Measurements from ENCODE around the gene NSMCE1. TPM values are rescaled to one million over a fixed set of nuclear protein-coding genes. Genes with fewer than 3 reads are reported as not detected.
"Not testable (repeated sequence)": the region's sequence is repeated elsewhere in the genome, so short reads cannot be mapped to it uniquely, and the experiment has no call there.

The NSMCE1 gene
- total RNA-seq, 1 donor from 2014 or later, result 45.5 TPM

DNA sequence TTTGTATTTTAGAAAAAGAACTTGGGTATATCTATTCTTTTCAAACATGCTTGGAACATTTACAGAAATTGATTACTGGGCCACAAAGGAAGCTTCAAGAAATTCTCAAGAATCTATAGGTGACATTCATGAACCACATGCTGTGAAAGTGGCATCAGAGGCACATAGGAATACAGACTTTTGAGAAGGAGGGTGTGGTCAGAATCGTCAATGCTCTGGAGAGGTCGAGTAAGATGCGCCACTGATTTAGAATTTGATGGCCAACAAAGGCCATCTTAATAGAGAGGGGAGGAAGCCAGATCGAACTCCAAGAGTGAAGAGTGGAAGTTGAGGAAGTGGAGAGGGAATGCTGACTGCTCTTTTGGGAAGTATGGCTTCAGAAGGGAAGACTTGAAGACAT lies 3.5 kb upstream of the NSMCE1 start:
- no peak for DNase-seq (ENCODE audit: low spot score)

DNA sequence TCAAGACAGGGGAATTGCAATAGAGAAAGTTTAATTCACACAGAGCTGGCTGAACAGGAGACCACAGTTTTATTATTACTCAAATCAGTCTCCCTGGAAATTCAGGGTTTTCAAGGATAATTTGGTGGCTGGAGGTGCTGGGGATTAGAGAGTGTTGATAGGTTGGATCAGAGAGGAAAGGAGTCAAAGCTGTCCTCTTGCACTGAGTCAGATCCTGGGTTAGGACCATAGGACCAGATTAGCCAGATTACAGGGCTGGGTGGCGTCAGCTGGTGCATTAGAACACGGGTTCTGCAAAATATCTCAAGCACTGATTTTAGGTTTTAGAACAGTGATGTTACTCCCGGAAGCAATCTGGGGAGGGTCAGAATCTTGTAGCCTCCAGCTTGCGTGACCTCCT lies 1.8 kb upstream of the NSMCE1 start:
- DNase-seq (ENCODE audit: low spot score), result no peak

DNA sequence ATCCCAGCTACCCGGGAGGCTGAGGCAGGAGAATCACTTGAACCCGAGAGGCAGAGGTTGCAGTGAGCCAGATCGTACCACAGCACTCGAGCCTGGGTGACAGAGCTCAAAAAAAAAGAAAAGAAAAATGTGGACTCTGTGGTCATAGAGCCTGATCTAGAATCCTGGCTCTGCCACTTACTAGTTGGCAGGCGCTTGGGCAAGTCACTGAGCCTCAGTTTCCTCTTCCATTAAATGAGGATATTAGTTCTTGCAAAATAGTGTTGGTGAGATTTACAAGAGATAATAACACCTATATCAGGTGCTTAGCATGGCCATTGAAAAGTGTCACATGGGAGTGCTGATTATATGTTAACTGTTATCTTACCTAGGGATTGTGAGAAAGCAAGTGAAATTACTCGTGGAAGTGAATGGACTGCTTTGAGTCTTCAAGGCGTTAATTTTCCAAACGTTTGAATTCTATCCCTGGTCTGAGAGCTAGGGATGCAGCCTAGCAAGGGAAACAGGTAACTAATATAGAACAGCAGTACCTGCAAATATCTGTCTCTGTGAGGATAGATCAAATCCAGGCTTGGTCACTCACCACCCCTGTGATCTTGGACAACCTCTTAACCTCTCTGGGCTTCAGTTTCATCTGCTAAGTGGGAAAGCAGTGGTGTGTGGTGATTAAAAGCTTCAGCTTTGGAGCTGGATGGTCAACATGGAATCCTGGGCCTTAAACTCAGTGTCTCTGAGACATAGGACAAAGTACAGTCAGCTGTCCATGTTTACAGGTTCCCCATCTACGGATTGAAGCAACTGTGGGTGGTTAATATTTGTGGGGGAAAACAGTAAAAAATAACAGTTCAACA lies 953 bp upstream of the NSMCE1 start:
- no peak for DNase-seq (ENCODE audit: low spot score)

DNA sequence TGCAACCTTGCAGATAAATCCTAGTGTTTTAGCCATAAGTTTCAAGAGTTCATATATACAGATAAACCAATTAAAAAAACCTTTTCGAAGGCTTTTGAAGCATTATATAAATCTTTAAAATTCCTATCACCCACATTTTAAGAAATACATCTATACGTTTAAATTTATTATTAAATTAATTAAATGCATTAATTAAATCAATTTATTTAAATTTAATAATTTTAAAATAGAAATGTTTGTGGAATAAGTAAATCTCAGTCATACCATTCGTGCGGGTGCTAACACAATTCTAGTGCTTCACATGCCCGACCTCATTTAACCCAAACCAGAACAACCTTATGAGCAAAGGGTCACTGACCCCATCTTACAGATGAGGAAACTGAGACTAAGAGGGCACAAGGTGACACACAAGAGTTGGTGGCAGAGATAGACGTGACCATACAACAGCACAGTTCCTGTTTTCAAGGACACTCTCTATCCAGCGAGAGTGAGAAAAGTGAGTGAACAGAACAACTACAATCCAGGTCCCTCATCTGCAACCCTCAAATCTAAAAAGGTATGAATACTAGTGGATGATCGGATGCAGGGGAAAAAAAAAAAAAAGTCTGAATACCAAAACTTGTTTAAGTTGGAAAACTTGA lies 1.4 kb downstream of the NSMCE1 start:
- DNase-seq (ENCODE audit: low spot score), result no peak

DNA sequence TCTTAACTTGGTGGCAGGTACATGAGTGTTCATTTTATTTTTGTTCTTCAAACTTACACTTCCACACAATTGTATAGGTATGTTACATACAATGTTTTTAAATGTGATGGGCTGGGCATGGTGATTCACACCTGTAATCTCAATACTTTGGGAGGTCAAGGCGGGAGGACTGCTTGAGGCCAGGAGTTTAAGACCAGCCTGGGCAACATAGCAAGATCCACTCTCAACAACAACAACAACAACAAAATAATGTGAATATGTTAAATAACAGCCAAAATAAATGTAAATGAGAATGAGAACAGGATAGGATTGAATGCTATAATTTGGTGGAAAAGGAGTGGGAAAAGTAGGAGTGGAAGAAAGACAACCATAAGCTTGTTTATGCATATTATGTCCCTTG lies 2.6 kb downstream of the NSMCE1 start:
- no peak for DNase-seq (ENCODE audit: low spot score)

DNA sequence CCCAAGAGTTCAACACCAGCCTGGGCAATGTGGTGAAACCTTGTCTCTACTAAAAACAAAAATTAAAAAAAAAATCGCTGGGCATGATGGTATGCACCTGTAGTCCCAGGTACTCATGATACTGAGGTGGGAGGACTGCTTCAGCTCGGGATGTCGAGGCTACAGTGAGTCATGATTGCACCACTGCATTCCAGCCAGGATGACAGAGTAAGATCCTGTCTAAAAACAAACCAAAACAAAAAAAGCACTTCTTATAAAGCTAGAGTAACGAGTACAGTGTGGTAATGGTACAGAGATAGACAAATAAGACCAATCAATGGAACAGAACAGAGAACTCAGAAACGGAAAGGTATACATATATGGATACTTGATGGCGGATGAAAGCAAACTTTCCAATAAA lies 4.4 kb downstream of the NSMCE1 start:
- peak; percentile 31 for DNase-seq (ENCODE audit: low spot score)

DNA sequence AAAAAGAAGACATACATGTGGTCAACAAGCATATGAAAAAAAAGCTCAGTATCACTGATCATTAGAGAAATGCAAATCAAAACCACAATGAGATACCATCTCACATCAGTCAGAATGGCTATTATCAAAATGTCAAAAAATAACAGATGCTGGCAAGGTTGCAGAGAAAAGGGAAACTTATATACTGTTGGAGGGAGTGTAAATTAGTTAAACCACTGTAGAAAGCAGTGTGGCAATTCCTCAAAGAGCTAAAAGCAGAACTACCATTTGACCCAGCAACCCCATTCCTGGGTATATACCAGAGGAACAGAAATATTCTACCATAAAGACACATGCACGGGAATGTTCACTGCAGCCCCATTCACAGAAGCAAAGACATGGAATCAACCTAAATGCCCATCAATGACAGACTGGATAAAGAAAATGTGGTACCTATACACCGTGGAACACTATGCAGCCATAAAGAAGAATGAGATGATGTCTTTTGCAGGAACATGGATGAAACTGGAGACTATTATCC lies 5.6 kb downstream of the NSMCE1 start:
- not testable (repeated sequence) for DNase-seq (ENCODE audit: low spot score)

DNA sequence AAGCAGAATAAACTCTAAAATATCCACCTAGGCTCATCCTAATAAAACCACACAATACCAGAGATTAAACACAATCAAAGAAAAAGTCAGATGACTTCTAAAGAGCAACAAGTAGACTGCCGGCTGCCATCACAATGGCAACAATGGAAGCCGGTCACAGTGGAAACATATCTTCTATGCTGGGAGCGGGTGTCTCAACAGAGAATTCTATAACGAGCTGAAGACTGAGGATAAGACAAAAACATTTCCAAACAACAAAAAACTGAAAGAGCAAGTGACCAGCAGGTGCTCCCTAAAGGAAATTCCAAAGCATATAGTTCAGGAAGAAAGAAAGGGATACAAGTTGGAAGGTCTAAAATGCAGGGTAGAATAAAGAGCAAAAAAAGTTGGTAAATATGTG lies 8.9 kb downstream of the NSMCE1 start:
- DNase-seq (ENCODE audit: low spot score), result no peak

DNA sequence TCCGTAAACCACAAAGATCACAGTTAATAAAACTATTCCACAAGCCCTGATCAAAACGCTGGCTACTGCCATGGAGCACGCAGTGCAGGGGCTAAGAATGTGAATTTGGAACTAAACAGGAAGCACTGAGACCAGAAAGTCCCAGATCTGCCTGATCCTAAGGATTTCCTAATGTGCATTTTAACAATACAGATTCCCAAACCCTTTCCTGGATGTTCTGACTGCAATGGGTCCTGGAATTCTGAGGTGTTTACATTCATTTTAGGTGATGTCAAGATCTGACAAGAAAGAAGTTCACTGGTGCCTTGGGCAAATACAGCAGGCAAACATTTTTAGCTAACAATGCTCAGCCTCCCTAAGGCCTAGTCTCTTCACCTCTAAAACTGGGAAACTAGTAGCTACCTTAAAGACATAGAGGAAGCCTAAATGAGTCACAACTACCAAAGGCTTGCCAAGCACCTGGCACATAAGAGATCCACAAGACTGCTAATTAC lies 10.3 kb downstream of the NSMCE1 start:
- DNase-seq (ENCODE audit: low spot score), result no peak

DNA sequence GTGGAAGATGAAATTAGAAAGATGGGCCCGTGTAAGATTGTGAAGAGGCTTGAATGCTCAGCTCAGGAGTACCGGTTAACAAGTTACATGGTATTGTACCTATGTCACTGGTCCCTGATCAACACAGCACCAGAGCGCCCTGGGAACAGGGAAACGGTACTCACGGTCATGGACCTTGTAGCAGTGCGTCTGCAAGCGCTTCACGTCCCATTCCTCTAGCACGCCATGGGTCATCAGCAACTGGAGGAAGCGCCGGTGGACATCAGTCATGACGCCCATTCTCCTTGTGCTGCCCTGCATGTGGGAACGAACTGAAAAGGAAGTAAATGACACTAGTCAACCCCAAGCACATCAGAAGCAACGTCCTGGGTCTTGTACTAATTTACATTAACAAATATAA lies 11.3 kb downstream of the NSMCE1 start:
- DNase-seq (ENCODE audit: low spot score), result no peak

DNA sequence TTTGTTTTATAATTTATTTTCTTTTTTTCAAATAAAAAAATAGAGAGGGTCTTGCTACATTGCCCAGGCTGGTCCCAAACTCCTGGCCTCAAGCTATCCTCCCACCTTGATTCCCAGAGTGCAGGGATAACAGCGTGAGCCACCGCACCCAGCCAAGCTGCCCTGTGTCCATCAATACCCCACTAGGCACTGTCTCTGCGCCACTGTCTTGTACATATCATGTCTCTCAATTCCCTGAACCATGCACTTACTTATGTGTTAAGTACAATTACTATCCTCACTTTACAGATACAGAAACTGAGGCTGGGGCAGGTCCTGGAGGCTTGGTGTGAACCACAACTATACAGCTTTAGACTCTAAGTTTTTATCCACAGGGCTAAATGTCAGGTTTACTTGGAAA lies 11.7 kb downstream of the NSMCE1 start:
- DNase-seq (ENCODE audit: low spot score), result no peak

DNA sequence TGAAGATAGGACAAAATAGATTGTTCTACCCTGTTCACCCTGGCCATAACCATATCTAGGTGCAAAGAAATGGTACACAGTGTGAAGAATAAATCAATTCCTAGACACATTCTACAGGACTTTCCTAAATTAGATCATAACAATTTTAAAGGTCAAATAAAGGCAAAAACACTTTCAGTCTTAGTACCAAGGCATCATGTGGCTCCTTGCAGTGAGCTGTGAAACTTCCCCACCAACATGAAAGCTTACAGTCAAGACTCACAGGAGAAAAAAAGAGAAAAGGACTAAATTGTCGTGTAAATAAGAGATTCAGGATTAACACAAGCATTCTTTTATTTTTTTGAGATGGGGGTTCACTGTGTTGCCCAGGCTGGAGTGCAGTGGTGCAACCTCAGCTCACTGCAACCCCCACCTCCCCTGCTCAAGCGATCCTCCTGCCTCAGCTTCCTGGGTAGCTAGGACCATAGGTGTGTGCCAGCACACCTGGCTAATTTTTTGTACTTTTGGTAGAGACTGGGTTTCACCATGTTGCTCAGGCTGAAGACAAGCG lies 14.2 kb downstream of the NSMCE1 start:
- no peak for DNase-seq (ENCODE audit: low spot score)

DNA sequence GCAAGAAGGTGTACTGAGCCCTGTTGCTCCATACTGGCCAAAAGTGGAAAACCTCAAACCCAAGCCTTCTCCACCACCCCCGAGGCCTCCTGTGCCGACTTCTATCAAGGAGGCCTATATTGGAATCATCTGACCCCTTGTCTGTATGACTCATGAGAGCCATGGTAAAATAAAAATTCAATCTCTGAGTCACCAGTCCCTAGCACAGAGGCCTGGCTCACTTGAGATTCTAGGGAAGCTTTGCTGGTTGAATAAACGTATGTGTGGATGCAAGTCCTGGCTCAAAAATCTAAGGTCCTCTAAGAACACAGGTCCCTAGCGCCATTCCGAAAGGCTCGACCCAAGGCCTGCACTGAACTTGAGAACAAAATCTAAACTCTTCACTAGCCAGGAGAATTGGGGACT lies 15.0 kb downstream of the NSMCE1 start:
- DNase-seq (ENCODE audit: low spot score), result no peak

DNA sequence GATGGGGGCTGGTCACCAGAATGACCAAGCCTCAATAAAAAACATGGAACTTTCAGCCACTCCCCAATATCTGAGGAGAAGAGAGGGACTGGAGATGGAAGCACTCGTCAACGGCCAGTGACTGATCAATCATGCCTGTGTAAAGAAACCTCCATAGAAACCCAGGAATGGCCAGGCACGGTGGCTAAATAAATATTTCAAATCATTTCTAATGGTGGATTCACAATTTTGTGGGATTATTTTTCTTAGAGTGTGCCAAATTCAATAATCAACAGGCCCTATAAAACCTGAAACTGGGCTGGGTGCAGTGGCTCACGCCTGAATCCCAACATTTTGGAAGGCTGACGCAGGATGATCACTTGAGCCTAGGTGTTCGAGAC lies 16.4 kb downstream of the NSMCE1 start:
- no peak for DNase-seq (ENCODE audit: low spot score)

DNA sequence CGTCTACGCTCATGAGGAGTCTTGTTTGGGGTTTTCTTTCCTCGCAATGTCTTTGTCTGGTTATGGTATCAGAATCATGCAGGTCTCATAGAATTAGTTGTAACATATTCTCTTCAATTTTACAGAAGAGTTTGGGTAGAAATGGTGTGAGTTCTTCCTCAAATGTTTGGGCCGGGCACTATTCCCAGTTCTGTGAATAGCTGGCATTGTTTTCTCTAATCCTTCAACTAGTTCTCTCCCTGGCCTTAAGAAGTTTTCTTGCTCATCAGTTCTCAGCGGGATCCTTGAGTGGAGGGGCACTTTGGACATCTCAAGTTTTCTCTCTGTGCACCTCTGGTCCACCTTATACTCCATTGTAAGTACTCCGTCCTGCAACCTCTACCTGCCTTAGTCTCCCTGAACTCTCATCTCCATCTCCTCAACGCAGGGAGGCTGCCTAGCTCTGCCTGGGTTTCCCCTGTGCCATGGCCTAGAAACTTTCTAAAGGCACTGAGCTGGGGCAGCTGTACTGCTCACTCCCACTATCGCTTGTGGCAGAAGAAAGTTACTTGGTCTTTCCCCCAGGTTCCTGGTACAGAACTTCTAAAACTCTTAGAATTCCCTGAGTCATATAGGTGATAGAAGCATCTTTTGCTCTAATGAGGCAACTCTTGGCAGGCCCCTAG lies 16.9 kb downstream of the NSMCE1 start:
- no peak for DNase-seq (ENCODE audit: low spot score)

DNA sequence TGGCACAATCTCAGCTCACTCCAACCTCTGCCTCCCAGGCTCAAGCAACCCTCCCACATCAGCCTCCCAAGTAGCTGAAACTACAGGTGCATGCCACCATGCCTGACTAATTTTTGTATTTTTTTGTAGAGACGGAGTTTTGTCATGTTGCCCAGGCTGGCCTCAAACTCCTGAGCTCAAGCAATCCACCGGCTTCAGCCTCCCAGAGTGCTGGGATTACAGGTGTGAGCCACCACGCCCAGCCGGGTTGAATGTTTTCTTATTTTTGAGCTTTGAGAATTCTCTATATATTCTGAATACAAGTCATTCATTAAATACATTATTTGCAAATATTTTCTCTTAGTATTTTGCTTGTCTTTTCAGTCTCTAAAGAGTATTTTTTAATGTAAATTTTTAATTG lies 19.7 kb downstream of the NSMCE1 start:
- not testable (repeated sequence) for DNase-seq (ENCODE audit: low spot score)

DNA sequence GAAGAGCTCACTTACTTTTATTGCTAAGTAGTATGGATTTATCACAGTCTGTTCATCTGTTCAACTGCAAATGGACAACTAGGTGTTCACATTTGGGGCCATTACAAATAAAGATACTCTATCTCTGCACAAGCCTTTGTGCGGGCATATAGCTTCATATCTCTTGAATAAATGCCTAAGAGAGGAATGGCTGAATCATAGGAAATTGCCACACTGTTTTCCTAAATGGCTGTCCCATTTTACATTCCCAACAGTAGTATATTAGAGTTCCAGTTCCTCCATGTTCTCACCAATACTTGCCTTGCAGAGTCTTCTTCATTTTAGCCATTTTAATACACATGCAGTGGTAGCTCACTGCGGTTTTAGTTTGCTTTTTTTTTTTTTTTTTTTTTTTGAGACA lies 20.5 kb downstream of the NSMCE1 start:
- no peak for DNase-seq (ENCODE audit: low spot score)

DNA sequence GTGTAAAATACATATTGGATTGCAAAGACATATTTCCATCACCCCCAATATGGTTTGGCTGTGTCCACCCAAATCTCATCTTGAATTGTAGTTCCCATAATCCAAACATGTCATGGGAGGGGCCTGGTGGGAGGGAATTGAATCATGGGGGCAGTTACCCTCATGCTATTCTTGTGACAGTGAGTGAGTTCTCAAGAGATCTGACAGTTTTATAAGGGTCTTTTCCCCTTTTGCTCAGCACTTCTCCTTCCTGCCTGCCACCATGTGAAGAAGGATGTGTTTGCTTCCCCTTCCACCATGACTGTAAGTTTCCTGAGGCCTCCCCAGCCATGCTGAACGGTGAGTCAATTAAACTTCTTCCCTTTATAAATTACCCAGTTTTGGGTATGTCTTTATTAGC lies 21.5 kb downstream of the NSMCE1 start:
- not testable (repeated sequence) for DNase-seq (ENCODE audit: low spot score)

DNA sequence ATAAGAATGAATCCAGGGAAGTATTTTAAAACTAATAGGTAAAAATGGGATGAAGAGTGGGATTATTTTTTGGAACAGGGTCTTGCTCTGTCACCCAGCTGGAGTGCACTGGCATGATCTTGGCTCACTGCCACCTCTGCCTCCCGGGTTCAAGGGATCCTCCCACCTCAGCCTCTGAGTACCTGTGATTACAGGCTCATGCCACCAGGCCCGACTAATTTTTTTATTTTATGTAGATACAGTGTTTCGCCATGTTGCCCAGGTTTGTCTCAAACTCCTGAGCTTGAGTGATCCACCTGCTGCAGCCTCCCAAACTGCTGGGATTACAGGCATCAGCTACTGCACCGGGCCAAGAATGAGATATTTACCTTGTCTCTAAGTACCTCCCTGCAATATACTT lies 22.1 kb downstream of the NSMCE1 start:
- DNase-seq (ENCODE audit: low spot score), result no peak

DNA sequence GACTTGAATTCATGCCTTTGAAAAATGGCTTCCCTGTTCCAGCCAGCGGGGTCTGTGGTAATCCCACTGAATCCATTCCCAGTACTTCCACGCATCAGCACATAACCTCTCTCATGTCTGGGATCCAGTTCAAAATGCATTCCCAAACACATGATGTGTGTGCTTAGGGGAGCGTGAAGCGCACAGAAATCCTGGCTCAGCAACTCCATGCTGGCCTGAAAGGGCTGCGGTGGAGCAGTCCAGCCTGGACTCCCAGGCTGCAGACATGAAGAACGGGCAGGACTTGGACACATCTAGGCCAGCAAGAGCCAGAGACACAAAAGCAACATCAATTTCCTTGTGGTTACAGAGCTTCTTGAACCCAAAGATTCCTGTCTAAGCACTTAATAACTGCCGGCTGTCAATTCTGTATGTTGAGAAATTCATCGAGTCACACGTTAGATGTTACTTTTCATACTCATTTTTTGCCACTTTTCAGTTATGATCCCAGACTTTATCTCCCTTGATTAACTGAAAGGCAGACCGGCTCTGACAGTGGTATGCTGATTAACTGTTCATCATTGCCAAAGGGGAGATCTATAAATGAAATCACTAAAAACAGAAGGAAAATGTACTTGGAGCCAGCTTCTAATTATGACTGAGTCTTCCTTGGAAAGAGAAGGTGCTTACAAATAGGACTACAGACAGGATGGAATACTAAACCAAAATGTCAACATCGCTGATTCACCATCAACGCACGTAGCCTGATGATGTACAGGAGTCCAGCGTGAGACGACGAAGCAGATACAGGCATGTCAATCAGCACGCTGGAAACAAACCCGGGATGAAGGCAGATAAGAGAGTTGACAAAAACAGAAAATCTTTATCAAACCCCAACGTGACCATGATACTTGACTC lies 23.0 kb downstream of the NSMCE1 start:
- DNase-seq (ENCODE audit: low spot score), result peak; percentile 82

DNA sequence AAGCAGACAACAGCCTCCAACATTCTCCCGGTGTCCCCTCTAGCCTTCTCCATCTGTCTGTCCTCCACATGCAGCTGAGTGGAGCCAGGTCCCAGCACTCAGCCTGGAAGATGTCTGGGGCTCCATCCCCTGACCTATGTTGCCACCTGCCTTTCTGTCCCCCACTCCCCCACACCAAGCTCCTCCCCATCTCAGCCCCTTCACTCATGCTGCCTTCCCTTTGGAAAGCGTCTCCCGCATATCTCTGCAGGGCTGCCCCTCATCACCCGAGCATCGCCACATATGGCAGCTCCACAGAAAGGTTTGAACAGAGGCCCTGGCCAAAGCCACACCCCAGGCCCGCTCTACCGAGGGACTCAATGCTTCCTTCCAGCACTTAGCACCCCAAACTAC lies 24.2 kb downstream of the NSMCE1 start:
- no peak for DNase-seq (ENCODE audit: low spot score)

Measured in umbilical cord (tissue), 2 donors.